BLaER1 treated with 17β-estradiol and CSF1 and Interleukin-3, amounts not matched to agents 10 nM and 100 nM (cell line): Measurements from ENCODE around the gene RHOXF1.
"Not testable (repeated sequence)": the region's sequence is repeated elsewhere in the genome, so short reads cannot be mapped to it uniquely, and the experiment has no call there.

ENCODE experiments used
- H3K27ac ChIP-seq, 11 experiments: shearing (Covaris generic); formaldehyde crosslinking; 2 replicates each; pipeline ENCODE4 v1.8.1; 2022
- H3K27me3 ChIP-seq, 11 experiments: shearing (Covaris generic); formaldehyde crosslinking; 2 replicates each; pipeline ENCODE4 v1.8.1; 2022
- H3K36me3 ChIP-seq, 11 experiments: shearing (Covaris generic); formaldehyde crosslinking; 2 replicates each; pipeline ENCODE4 v1.8.1; 2022
- H3K4me1 ChIP-seq, 10 experiments: shearing (Covaris generic); formaldehyde crosslinking; 2 replicates each; pipeline ENCODE4 v1.8.1; 2022
- H3K4me2 ChIP-seq, 11 experiments: shearing (Covaris generic); formaldehyde crosslinking; 2 replicates each; pipeline ENCODE4 v1.8.1; 2022
- H3K4me3 ChIP-seq, 10 experiments: shearing (Covaris generic); formaldehyde crosslinking; 2 replicates each; pipeline ENCODE4 v1.8.1; 2022
- H3K9ac ChIP-seq, 11 experiments: shearing (Covaris generic); formaldehyde crosslinking; 2 replicates each; pipeline ENCODE4 v1.8.1; 2022
- H3K9me3 ChIP-seq, 11 experiments: shearing (Covaris generic); formaldehyde crosslinking; replicated peaks in 1 of 11; 2 replicates each; pipeline ENCODE4 v1.8.1; 2022
- H4K20me1 ChIP-seq, 11 experiments: shearing (Covaris generic); formaldehyde crosslinking; 2 replicates each; pipeline ENCODE4 v1.8.1; 2022
- Cebpa-rat ChIP-seq, 11 experiments: shearing (Covaris generic); IDR thresholded peaks; 2 replicates each; pipeline ENCODE4 v1.8.1; 2022

The RHOXF1 gene

DNA sequence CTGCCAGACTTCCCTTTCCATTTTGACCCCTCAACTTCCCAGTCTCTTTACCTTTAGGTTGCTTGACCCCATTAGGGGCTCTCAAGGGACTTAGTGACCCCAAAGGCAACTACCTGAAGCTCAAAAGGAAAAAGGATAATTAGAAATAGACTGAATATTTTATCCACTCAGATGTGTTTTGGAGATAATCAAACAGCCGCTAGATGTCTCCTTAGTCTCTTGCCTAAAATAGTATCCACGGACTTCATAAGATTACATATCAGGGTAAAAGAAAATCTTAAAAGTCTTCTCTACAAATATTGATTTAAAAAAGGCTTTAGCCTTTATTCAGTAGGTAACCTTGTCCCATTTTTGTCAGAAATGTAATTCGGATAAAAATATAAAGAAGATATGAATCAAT, 21.7 kb upstream of the RHOXF1 start:
- no peak overlapping the region for H3K4me3 ChIP-seq
- no peaks in the 10 kb centered on the region for H4K20me1 ChIP-seq
- H3K9me3 ChIP-seq: no peaks in the 10 kb centered on the region
- H3K36me3 ChIP-seq: no peaks in the 10 kb centered on the region
- no peaks in the 10 kb centered on the region for H3K27me3 ChIP-seq
- TF ChIP-seq Cebpa-rat (IDR thresholded peaks at IDR 0.05): no peak
- H3K27ac ChIP-seq: no peak overlapping the region
- H3K4me1 ChIP-seq: no peaks in the 10 kb centered on the region
- H3K9ac ChIP-seq: no peak overlapping the region
- no peak overlapping the region for H3K4me2 ChIP-seq

DNA sequence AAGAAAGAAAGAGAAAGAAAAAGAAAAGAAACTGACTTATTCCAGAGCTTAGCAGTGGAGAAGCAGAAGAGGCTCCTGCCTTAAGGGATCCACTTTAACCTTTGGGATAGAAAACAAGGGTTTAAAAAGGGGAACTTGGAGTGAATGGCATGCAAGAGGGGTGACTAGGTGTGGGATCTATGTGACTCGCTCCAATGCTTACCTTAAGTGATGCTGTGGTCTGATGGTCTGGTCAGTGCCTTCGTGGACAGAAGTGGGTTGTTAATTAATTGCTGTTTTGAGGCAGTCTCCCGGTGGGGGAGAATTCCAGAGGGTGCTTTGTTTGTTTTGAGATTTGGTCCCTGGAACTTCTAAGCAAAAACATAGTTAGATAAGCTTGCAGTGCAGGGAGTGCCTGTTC, 21.1 kb upstream of the RHOXF1 start:
- Histone ChIP-seq H3K9me3 (no peaks in the 10 kb centered on the region), H3K4me3 (no peak overlapping the region), H3K4me1 (no peaks in the 10 kb centered on the region), H3K9ac (no peak overlapping the region), H3K27me3 (no peaks in the 10 kb centered on the region), H3K36me3 (no peaks in the 10 kb centered on the region), H3K4me2 (no peak overlapping the region), H4K20me1 (no peaks in the 10 kb centered on the region), H3K27ac (no peak overlapping the region)
- TF ChIP-seq Cebpa-rat (IDR thresholded peaks at IDR 0.05): no peak

DNA sequence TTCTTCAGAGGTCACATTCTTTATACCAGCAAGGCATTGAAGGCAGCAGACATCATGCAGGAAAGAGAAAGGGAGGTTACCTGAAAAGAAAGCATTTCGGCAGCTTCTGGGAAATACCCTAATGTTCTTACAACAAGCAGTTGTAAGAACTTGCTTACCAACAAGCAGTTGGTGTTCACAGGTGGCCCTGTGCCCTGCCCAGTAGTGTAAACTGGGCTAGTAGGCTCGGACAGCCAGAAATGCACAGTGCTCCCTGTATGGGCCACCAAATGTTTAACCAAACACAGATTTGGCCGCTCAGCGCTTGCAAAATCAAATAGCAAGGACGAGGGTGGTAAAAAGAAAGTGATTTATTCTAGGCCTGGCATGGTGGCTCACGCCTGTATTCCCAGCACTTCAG, 20.4 kb upstream of the RHOXF1 start:
- TF ChIP-seq Cebpa-rat (IDR thresholded peaks at IDR 0.05): no peak
- Histone ChIP-seq H3K27me3 (no peaks in the 10 kb centered on the region), H3K4me3 (no peak overlapping the region), H3K4me1 (no peaks in the 10 kb centered on the region), H3K27ac (no peak overlapping the region), H3K9ac (no peak overlapping the region), H4K20me1 (no peaks in the 10 kb centered on the region), H3K36me3 (no peaks in the 10 kb centered on the region), H3K4me2 (no peak overlapping the region), H3K9me3 (no peaks in the 10 kb centered on the region)

DNA sequence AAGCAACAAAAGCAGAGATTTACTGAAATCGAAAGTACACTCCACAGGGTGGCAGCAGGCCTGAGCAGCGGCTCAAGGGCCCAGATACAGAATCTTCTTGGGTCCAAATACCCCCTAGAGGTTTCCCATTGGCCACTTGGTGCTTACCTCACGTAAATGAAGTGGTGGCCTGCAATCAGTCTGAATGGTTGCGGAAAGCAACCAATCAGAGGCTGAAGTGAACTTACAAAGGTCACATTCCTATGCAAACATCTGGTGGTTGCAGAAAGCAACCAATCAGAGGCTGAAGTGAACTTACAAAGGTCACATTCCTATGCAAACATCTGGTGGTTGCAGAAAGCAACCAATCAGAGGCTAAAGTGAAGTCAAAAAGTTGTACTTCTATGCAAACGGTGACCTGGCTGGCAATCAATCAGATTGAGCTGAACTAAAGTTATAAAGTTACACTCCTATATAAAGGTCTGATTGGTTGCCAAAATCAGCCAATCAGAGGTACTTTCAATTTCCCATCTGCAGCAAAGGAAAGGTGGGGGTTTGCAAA, 12.7 kb upstream of the RHOXF1 start:
- peaks cover 6 to 14% (median 11%) of the 10 kb centered on the region in 10 experiments; a peak in 13 of 20 replicates for H3K4me1 ChIP-seq
- not testable (repeated sequence) for H3K4me2 ChIP-seq, H4K20me1 ChIP-seq, H3K27me3 ChIP-seq, H3K9ac ChIP-seq, H3K4me3 ChIP-seq, H3K27ac ChIP-seq, H3K36me3 ChIP-seq
- peaks cover 0 to 11% (median 0%) of the 10 kb centered on the region in 11 experiments; a peak in 3 of 22 replicates for H3K9me3 ChIP-seq

- peak overlapping the region; percentile 6 to 61 (median 49); a peak in 21 of 22 replicates for H3K4me2 ChIP-seq
- no peak for TF ChIP-seq Cebpa-rat (IDR thresholded peaks at IDR 0.05)
- no peak overlapping the region for H3K4me3 ChIP-seq
- H3K27ac ChIP-seq: no peak overlapping the region
- no peaks in the 10 kb centered on the region for H4K20me1 ChIP-seq
- H3K4me1 ChIP-seq: peaks cover 6 to 14% (median 11%) of the 10 kb centered on the region in 10 experiments; a peak in 13 of 20 replicates
- no peaks in the 10 kb centered on the region for H3K27me3 ChIP-seq
- peaks cover 0 to 11% (median 0%) of the 10 kb centered on the region in 11 experiments; a peak in 3 of 22 replicates for H3K9me3 ChIP-seq
- no peaks in the 10 kb centered on the region for H3K36me3 ChIP-seq
- no peak overlapping the region for H3K9ac ChIP-seq
These were observed 9.7 kb upstream of the RHOXF1 start for GRCh38 chrX:120125444-120125843.

- H3K9me3 ChIP-seq: peaks cover 0 to 11% (median 5%) of the 10 kb centered on the region in 11 experiments; a peak in 9 of 22 replicates
- H3K4me2 ChIP-seq: no peak overlapping the region
- no peak overlapping the region for H3K27ac ChIP-seq
- no peaks in the 10 kb centered on the region for H3K36me3 ChIP-seq
- peaks cover under 1 to 9% (median 8%) of the 10 kb centered on the region in 10 experiments; a peak in 13 of 20 replicates for H3K4me1 ChIP-seq
- no peak overlapping the region for H3K9ac ChIP-seq
- H4K20me1 ChIP-seq: no peaks in the 10 kb centered on the region
- H3K27me3 ChIP-seq: no peaks in the 10 kb centered on the region
- no peak for TF ChIP-seq Cebpa-rat (IDR thresholded peaks at IDR 0.05)
- no peak overlapping the region for H3K4me3 ChIP-seq
These were observed 4.5 kb upstream of the RHOXF1 start for GRCh38 chrX:120120223-120120622.

- Histone ChIP-seq H3K27me3 (no peaks in the 10 kb centered on the region), H3K4me3 (no peak overlapping the region), H3K4me2 (no peak overlapping the region), H3K9me3 (peaks cover 0 to 13% (median 6%) of the 10 kb centered on the region in 11 experiments; a peak in 8 of 22 replicates), H3K36me3 (no peaks in the 10 kb centered on the region), H4K20me1 (no peaks in the 10 kb centered on the region), H3K4me1 (no peaks in the 10 kb centered on the region), H3K9ac (no peak overlapping the region), H3K27ac (no peak overlapping the region)
- no peak for TF ChIP-seq Cebpa-rat (IDR thresholded peaks at IDR 0.05)
These were observed 4.1 kb downstream of the RHOXF1 start for GRCh38 chrX:120111611-120112010.

- Histone ChIP-seq H3K27me3 (no peaks in the 10 kb centered on the region), H4K20me1 (no peaks in the 10 kb centered on the region), H3K9me3 (peaks cover 9 to 22% (median 13%) of the 10 kb centered on the region in 11 experiments; a peak in 19 of 22 replicates), H3K36me3 (no peaks in the 10 kb centered on the region), H3K4me3 (no peak overlapping the region), H3K9ac (no peak overlapping the region), H3K4me1 (no peaks in the 10 kb centered on the region), H3K4me2 (no peak overlapping the region), H3K27ac (no peak overlapping the region)
- no peak for TF ChIP-seq Cebpa-rat (IDR thresholded peaks at IDR 0.05)
These were observed 6.3 kb downstream of the RHOXF1 start for GRCh38 chrX:120109378-120109777.

DNA sequence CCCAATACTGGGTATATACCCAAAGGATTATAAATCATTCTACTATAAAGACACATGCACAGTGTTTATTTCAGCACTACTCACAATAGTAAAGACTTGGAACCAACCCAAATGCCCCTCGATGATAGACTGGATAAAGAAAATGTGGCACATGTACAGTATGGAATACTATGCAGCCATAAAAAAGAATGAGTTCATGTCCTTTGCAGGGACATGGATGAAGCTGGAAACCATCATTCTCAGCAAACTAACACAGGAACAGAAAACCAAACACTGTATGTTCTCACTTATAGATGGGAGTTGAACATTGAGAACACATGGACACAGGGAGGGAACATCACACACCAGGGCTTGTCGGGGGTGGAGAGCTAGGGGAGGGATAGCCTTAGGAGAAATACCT, 11.0 kb downstream of the RHOXF1 start:
- not testable (repeated sequence) for H3K4me2 ChIP-seq, H3K36me3 ChIP-seq, H3K27me3 ChIP-seq, H4K20me1 ChIP-seq, H3K4me1 ChIP-seq, H3K27ac ChIP-seq, H3K9ac ChIP-seq, H3K4me3 ChIP-seq
- H3K9me3 ChIP-seq: peaks cover 46 to 67% (median 57%) of the 10 kb centered on the region in 11 experiments

DNA sequence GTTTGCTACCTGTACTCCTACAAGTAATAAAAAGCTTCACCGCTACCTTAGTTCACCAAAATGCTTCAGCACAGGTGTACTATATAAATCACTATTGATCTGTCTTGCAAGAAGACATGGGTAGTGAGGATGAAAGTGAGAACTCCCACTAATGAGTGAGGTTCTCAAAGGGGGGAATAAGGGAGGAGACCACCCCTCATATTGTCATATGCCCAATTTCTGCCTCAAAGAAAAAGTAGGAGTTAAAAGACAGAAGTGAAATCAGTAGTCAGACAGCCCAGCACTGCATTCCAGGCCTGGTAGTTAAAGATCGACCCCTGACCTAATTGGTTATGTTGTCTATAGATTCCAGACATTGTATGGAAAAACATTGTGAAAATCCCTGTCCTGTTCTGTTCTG, 14.7 kb downstream of the RHOXF1 start:
- not testable (repeated sequence) for H3K4me1 ChIP-seq, H3K4me3 ChIP-seq, H3K9ac ChIP-seq, H3K4me2 ChIP-seq, H3K27ac ChIP-seq, H3K27me3 ChIP-seq, H4K20me1 ChIP-seq, H3K36me3 ChIP-seq
- H3K9me3 ChIP-seq: peaks cover 59 to 78% (median 73%) of the 10 kb centered on the region in 11 experiments
